Vagina (tissue), 2 donors: ENCODE results near the gene SLC16A8. TPM values are rescaled to one million over a fixed set of nuclear protein-coding genes. Genes with fewer than 3 reads are reported as not detected.

Source experiments
- DNase-seq, 2 donors: peaks; one replicate each; pipeline ENCODE4 v3.0.0-alpha.2; 2017; ENCODE audit errors: extremely low spot score in 2 of 2
- H3K27ac ChIP-seq: fragments of 200-600 bp; sonication (generic); one replicate; pipeline ENCODE4 v1.5.1; 2019
- H3K27me3 ChIP-seq: fragments of 200-600 bp; sonication (generic); one replicate; pipeline ENCODE4 v1.5.1; 2019
- H3K36me3 ChIP-seq, 2 donors: fragments of 200-600 bp; sonication (generic); one replicate each; pipeline ENCODE4 v1.5.1; 2017 to 2019
- H3K4me1 ChIP-seq: fragments of 200-600 bp; sonication (generic); one replicate; pipeline ENCODE4 v1.5.1; 2019
- H3K4me3 ChIP-seq, 2 donors: fragments of 200-600 bp; sonication (generic); 1 replicate in 1 of 2; 2 replicates in 1 of 2; pipeline ENCODE4 v1.5.1; 2016 to 2019
- H3K9me3 ChIP-seq: fragments of 200-600 bp; sonication (generic); one replicate; pipeline ENCODE4 v1.5.1; 2019
- POLR2A ChIP-seq, 2 donors: fragments of 450-650 bp; IDR thresholded peaks; one replicate each; pipeline ENCODE4 v1.6.1; 2017; ENCODE audit warnings: antibody characterized with exemption in 2 of 2, mild to moderate bottlenecking in 2 of 2, moderate library complexity in 2 of 2
- POLR2AphosphoS5 ChIP-seq, 2 donors: sonication (generic); formaldehyde crosslinking; IDR thresholded peaks; one replicate each; pipeline ENCODE4 v1.9.0; 2017; ENCODE audit warnings: antibody characterized with exemption in 2 of 2, mild to moderate bottlenecking in 2 of 2, low read depth in 1 of 2; ENCODE audit not compliant: insufficient read depth in 1 of 2
- intact Hi-C: fragments of 100-400 bp; cut with DNase I; formaldehyde crosslinking; loops from one replicate; pipeline ENCODE4 v1.15.1; 2023
- total RNA-seq: library from RNA; depleted of rRNA; stranded (reverse); fragments of >200 nt; gene quantifications from one replicate; pipeline ENCODE4 v1.2.3, GENCODE V29; 2016
- TF ChIP-seq, protein P1 (sequence below), 3 experiments: fragments of 450-650 bp in 2 of 3; fragments of 200-600 bp in 1 of 3; sonication (generic) in 1 of 3; IDR thresholded peaks; one replicate each; pipeline ENCODE4 v1.5.1; 2017 to 2019; ENCODE audit warnings: antibody characterized with exemption in 3 of 3, mild to moderate bottlenecking in 2 of 3, moderate library complexity in 2 of 3

The SLC16A8 gene
- total RNA-seq, 1 donor from 2014 or later = 0.98 TPM

- no peak overlapping the region for H3K27ac ChIP-seq
- TF ChIP-seq POLR2AphosphoS5 (IDR thresholded peaks at IDR 0.05; ENCODE audit: insufficient read depth in 1 of 2, low read depth in 1 of 2) = no peak
- H3K4me3 ChIP-seq = no peak overlapping the region
- no peaks in the 10 kb centered on the region for H3K36me3 ChIP-seq
- no peaks in the 10 kb centered on the region for H3K9me3 ChIP-seq
- no peak for DNase-seq
- peaks cover 21% of the 10 kb centered on the region for H3K4me1 ChIP-seq
- intact Hi-C loops = no loop called here
- no peaks in the 10 kb centered on the region for H3K27me3 ChIP-seq
These were observed 2.2 kb upstream of the SLC16A8 start for GRCh38 chr22:38086001-38086845.

GRCh38 chr22:38085501-38085900 is 1.5 kb upstream of the SLC16A8 start:
- Histone ChIP-seq H3K4me3 (no peak overlapping the region), H3K9me3 (no peaks in the 10 kb centered on the region), H3K36me3 (no peaks in the 10 kb centered on the region), H3K4me1 (peaks cover 27% of the 10 kb centered on the region), H3K27me3 (no peaks in the 10 kb centered on the region), H3K27ac (no peak overlapping the region)
- TF ChIP-seq, protein P1, sequence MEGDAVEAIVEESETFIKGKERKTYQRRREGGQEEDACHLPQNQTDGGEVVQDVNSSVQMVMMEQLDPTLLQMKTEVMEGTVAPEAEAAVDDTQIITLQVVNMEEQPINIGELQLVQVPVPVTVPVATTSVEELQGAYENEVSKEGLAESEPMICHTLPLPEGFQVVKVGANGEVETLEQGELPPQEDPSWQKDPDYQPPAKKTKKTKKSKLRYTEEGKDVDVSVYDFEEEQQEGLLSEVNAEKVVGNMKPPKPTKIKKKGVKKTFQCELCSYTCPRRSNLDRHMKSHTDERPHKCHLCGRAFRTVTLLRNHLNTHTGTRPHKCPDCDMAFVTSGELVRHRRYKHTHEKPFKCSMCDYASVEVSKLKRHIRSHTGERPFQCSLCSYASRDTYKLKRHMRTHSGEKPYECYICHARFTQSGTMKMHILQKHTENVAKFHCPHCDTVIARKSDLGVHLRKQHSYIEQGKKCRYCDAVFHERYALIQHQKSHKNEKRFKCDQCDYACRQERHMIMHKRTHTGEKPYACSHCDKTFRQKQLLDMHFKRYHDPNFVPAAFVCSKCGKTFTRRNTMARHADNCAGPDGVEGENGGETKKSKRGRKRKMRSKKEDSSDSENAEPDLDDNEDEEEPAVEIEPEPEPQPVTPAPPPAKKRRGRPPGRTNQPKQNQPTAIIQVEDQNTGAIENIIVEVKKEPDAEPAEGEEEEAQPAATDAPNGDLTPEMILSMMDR (IDR thresholded peaks at IDR 0.05) = no peak
- TF ChIP-seq POLR2AphosphoS5 (IDR thresholded peaks at IDR 0.05; ENCODE audit: insufficient read depth in 1 of 2, low read depth in 1 of 2) = no peak
- TF ChIP-seq POLR2A (IDR thresholded peaks at IDR 0.05) = no peak
- DNase-seq = no peak
- intact Hi-C loops = no loop called here

GRCh38 chr22:38085056-38085455 is 1.1 kb upstream of the SLC16A8 start:
- no peak for DNase-seq
- TF ChIP-seq, protein P1 (IDR thresholded peaks at IDR 0.05) = no peak
- TF ChIP-seq POLR2AphosphoS5 (IDR thresholded peaks at IDR 0.05; ENCODE audit: insufficient read depth in 1 of 2, low read depth in 1 of 2) (no peak), POLR2A (IDR thresholded peaks at IDR 0.05) (no peak)
- H3K27ac ChIP-seq = no peak overlapping the region
- H3K9me3 ChIP-seq = no peaks in the 10 kb centered on the region
- no peak overlapping the region for H3K4me3 ChIP-seq
- intact Hi-C loops = no loop called here
- peaks cover 28% of the 10 kb centered on the region for H3K4me1 ChIP-seq
- no peaks in the 10 kb centered on the region for H3K36me3 ChIP-seq
- no peaks in the 10 kb centered on the region for H3K27me3 ChIP-seq

DNA sequence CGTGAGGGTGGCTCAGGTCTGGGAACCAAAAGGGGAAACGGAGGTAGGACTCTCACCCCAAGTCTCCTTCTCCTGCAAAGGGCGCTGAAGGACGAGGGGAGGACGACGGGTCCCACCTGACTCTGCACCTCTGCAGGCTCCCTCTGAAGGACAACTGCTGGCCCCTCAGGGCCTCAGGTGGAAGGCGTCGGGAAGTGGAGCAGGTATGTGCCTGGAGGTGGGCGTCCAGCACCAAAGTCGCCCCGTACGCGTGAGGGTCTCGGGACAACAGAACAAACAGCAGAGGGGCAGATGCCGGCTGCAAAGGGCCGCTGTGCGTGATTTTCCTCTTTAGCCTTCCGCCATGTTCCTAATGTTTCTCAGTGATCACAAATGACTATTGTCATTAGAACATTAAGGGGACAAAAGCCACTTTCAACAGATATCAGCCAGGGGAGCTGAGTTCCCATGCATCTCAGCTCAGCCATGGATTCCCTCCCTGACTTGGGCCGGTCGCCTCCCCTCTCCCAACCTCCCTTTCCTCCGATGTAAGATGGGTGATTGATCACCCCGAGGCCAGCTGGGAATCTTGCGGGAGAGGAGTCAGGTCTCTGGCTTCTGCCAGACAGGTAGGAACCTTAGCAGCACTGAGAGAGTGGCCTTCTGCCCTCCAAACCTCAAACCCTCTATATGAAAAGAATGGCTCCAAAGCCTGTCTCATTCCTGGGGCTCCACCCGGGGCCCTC is 836 bp downstream of the SLC16A8 start:
- Histone ChIP-seq H3K4me1 (peaks cover 21% of the 10 kb centered on the region), H3K27ac (no peak overlapping the region), H3K36me3 (no peaks in the 10 kb centered on the region), H3K4me3 (no peak overlapping the region), H3K27me3 (no peaks in the 10 kb centered on the region), H3K9me3 (no peaks in the 10 kb centered on the region)
- intact Hi-C loops = no loop called here
- TF ChIP-seq, protein P1 (IDR thresholded peaks at IDR 0.05) = no peak
- TF ChIP-seq POLR2AphosphoS5 (IDR thresholded peaks at IDR 0.05; ENCODE audit: insufficient read depth in 1 of 2, low read depth in 1 of 2) (no peak), POLR2A (IDR thresholded peaks at IDR 0.05) (no peak)
- no peak for DNase-seq

GRCh38 chr22:38081941-38082828 is 1.8 kb downstream of the SLC16A8 start:
- H3K4me1 ChIP-seq = peaks cover 21% of the 10 kb centered on the region
- no peaks in the 10 kb centered on the region for H3K9me3 ChIP-seq
- no peaks in the 10 kb centered on the region for H3K27me3 ChIP-seq
- DNase-seq = no peak
- H3K36me3 ChIP-seq = no peaks in the 10 kb centered on the region
- H3K27ac ChIP-seq = no peak overlapping the region
- intact Hi-C loops = no loop called here
- TF ChIP-seq, protein P1 (IDR thresholded peaks at IDR 0.05) = no peak
- TF ChIP-seq POLR2A (IDR thresholded peaks at IDR 0.05) (no peak), POLR2AphosphoS5 (IDR thresholded peaks at IDR 0.05; ENCODE audit: insufficient read depth in 1 of 2, low read depth in 1 of 2) (no peak)
- peak overlapping the region; percentile 37 to 65 for H3K4me3 ChIP-seq
